ENCODE measurements around the gene BTG4.

BTG4 gene

GRCh38 chr11:111479666-111480065, 32.5 kb downstream of the BTG4 start:
- no peak for DNase-seq

- no peak for DNase-seq
Measured at GRCh38 chr11:111477898-111478297, 34.3 kb downstream of the BTG4 start.

GRCh38 chr11:111476956-111477355, 35.2 kb downstream of the BTG4 start:
- DNase-seq = no peak

- no peak for DNase-seq
Measured at GRCh38 chr11:111476366-111476765, 35.8 kb downstream of the BTG4 start.

GRCh38 chr11:111474432-111474831, 37.8 kb downstream of the BTG4 start:
- no peak for DNase-seq

- DNase-seq = no peak
Measured at GRCh38 chr11:111472228-111472627, 40.0 kb downstream of the BTG4 start.

- DNase-seq = peak; percentile 9
Measured at GRCh38 chr11:111469200-111469599, 43.0 kb downstream of the BTG4 start.

- DNase-seq = peak; percentile 69
Measured at GRCh38 chr11:111466615-111467014, 45.6 kb downstream of the BTG4 start.

GRCh38 chr11:111465400-111465799, 46.8 kb downstream of the BTG4 start:
- DNase-seq = no peak

GRCh38 chr11:111463276-111463675, 48.9 kb downstream of the BTG4 start:
- no peak for DNase-seq

- DNase-seq = no peak
Measured at GRCh38 chr11:111462329-111462728, 49.9 kb downstream of the BTG4 start.

GRCh38 chr11:111461460-111462235, 50.5 kb downstream of the BTG4 start:
- DNase-seq = no peak

GRCh38 chr11:111460856-111461255, 51.3 kb downstream of the BTG4 start:
- DNase-seq = peak; percentile 15

- no peak for DNase-seq
Measured at GRCh38 chr11:111460340-111460739, 51.8 kb downstream of the BTG4 start.

GRCh38 chr11:111459506-111460270, 52.5 kb downstream of the BTG4 start:
- DNase-seq = no peak

- DNase-seq = no peak
Measured at GRCh38 chr11:111457731-111458368, 54.3 kb downstream of the BTG4 start.

- DNase-seq = no peak
Measured at GRCh38 chr11:111456859-111457730, 55.1 kb downstream of the BTG4 start.

GRCh38 chr11:111456086-111456858, 55.9 kb downstream of the BTG4 start:
- DNase-seq = no peak

- DNase-seq = no peak
Measured at GRCh38 chr11:111455291-111456085, 56.7 kb downstream of the BTG4 start.

GRCh38 chr11:111454561-111455192, 57.5 kb downstream of the BTG4 start:
- peak; percentile 76 for DNase-seq

Measured in hematopoietic multipotent progenitor cell treated with erythropoietin and hydrocortisone succinate and interleukin-3 and kit ligand, for 4 days (in vitro differentiated cells).